NOMO-1 (cell line): Measurements from ENCODE around the gene CRB1.

ENCODE experiments used
- DNase-seq, 2 experiments: peaks; one replicate each; lab custom pipeline; 2025; ENCODE audit not compliant: unreplicated experiment in 2 of 2; lab: John Stamatoyannopoulos, UW

Gene CRB1

GRCh38 chr1:197302775-197303174 is 34.7 kb downstream of the CRB1 start:
- DNase-seq, result no peak

- no peak for DNase-seq
Observed at GRCh38 chr1:197303463-197303862, 35.4 kb downstream of the CRB1 start.

GRCh38 chr1:197304638-197305200 is 36.7 kb downstream of the CRB1 start:
- DNase-seq, result no peak

- DNase-seq, result no peak
Observed at GRCh38 chr1:197305925-197306324, 37.9 kb downstream of the CRB1 start.

DNA sequence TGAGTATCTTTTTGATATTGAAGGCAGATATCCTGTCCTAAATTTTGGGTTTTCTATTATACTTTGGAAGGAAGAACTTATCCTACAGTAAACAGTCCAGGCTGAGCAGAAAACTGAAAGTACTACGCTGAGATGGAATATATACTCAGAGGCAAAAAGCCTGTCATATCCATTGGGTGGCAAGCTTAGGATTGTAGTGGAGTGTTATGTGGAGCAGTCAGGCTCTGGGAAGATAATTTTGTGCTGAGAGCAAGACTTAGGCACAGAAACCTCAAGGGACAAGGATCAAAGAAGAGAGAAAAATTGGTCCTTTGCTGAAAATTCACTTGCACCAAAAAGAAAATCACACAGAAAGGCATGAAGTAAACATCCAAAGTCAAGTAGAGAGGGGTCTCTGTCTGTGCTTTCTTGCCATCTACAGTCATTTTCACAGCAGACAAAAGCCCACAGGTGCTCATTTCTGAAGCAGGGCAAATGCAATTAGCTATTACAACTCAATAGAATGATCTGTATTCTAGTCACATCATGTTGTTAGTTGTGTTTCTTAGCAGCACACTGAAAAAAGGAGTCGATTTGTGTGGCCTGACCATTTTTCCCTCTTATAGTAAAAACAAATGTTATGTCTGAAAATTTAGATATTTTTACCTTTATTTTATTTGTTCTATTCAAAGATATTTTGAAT is 38.5 kb downstream of the CRB1 start:
- DNase-seq, result no peak

DNA sequence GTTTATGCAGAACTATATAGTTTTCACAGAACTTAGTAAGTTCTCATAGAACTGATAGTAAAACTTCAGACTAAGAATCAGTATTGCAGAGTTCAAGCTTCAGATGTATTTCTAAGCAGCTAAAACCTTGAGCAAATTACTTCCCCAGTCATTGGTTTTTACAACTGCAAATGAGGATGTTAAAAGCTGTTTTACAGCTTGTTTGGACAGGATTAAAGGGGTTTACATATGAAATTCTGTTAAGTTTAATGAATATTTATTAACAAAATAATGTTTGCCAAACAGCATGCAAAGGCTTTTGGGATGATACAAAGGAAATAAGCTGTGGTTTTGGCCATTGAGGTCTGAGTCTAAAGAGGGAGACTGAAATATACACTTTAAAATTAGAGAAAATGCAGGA is 39.1 kb downstream of the CRB1 start:
- DNase-seq, result no peak

DNA sequence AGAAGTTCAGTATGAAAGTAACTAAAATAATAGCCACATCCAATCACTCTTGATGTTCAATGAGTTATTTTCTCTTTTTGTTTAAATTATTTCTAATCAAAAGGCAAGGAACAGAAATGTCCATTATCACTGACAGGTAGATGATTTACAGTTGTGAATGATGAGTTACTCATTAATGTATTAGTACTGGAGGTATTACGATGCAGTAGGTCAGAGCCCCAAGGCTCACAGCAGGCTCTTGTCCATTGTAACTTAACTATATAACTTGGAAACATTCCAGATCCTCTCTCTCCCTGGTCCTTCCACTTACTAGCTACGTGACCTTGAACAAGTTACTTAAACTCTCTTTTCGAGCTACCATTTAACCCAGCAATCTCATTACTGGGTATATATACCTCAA is 39.5 kb downstream of the CRB1 start:
- no peak for DNase-seq

DNA sequence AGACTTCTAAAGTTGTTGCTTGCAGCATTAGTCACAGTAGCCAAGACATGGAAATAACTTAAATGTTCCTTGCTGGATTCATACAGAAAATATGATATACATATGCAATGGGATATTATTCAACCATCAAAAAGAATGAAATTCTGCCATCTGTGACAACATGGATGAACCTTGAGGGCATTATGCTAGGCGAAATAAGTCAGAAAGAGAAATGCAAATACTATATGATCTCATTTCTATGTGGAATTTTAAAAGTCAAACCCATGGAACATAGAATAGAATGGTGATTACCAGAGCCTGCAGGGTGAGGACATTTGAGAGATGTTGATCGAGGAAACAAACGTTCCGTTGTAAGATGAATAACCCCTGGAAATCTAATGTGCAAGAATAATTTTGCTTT is 43.0 kb downstream of the CRB1 start:
- DNase-seq, result no peak

DNA sequence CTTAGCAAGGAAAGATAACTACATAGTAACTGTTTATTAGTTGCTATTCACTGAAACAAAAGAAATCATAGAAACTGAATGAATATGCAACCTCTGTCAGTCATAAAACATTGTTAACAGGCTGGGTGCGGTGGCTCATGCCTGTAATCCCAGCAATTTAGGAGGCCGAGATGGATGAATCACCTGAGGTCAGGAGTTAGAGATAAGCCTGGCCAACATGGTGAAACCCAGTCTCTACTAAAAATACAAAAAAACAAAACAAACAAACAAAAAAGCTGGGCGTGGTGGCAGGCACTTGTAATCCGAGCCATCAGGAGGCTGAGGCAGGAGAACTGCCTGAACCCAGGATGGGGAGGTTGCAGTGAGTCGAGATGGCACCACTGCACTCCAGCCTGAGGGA is 44.1 kb downstream of the CRB1 start:
- no peak for DNase-seq

GRCh38 chr1:197313713-197314112 is 45.7 kb downstream of the CRB1 start:
- no peak for DNase-seq

DNA sequence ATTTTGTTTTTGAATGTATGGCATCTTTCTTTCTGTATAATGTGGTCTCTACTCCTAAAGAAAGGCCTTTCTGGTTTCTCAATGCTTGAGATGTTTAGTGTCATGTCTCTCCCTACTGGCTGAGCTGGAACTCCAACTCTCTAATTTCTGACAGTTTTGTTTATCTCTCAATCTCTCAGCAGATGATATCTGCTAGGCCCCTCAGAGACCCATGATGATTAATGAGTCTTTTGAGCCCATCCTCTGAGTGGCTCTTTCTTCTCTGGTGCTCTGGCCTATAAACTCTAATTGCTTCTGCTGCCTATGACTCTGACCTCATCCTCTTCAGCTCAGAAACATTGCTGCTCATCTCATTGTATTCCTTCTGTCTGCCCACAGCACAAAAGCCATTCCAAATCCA is 46.6 kb downstream of the CRB1 start:
- DNase-seq, result no peak

GRCh38 chr1:197319631-197320030 is 51.6 kb downstream of the CRB1 start:
- DNase-seq, result no peak

GRCh38 chr1:197320991-197321531 is 53.0 kb downstream of the CRB1 start:
- no peak for DNase-seq

- no peak for DNase-seq
Observed at GRCh38 chr1:197321811-197322210, 53.8 kb downstream of the CRB1 start.

DNA sequence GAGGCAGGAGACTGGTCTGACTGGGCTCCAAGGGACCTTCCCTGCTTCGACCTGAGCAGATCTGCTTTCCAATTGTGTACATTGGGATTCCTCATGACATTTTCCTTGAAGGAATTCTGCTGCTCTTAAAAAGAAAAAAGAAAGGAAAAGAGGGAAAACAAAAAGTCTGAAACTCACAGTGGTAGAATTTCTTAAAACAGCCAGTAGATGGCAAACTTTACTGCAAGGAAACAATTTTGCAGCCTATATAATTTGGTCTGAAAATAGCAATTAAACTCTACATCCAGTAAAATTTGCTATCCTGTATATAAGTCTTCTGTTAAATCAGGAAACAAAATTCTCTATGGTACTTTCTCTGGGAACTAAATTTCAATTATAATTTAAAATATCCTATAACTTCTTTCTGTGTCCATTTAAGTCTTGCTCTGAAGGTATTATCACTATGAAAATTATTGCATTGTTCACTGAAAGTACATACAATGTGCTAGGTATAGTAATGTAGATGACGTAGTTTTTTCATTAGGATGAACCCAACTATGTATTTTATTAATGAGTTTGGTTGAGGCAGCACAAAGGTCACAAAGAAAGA is 59.8 kb downstream of the CRB1 start:
- DNase-seq, result peak in 1 of 2 experiments; percentile 28

DNA sequence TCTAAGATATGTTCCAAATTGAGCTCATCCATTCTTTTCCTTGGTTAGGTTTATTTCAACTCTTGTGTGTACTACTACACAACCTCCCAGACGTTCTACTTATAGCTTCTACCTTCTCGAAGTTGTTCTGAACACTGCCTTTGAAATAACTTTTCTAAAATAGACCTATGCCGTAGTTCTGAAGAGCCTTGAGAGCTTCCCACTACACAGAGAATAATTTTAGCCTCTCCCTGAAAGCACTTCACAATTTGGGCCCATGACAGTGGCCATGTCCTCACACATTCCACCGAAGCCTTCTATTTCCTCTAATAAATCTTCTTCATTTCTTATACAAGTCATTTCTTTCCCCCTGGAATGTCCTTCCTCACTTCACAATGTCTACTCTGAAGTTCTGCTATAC is 62.2 kb downstream of the CRB1 start:
- no peak for DNase-seq

GRCh38 chr1:197331565-197331964 is 63.5 kb downstream of the CRB1 start:
- DNase-seq, result no peak

DNA sequence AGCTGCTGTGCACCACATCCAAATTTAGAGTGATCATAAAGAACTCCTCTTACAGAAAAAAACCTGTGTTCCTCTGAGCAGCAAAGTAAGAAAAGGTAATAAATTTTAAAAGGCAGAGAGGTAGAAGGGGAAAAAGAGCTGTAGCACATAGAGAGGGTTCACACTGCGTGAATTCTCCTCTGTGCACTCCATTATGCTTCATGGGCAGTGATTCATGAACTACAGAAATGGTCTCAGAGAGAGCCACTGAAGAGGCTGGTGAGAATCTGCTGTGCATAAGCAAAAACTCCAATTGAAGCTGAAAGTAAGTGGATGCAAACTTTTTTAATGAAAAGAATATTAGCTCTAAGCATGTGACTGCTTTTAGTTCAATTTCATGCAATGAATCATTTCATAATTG is 65.0 kb downstream of the CRB1 start:
- DNase-seq, result no peak

DNA sequence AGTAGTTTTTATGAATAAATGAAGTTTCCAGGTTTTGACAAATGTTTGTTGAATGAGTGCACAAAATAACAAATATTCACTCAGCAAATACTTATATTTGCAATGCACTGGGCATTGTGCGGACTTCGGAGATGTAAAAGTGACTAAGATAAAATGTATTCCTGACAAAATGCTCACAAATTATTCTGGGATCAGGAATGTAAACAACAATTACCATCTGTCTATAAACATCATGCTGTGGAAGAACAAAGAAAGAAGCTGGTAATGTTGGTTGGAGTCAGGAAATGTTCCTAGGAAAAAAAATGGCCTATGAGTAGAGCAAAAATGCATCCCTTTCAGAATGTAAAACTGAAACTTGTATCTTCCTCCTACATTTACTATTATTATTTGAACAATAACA is 68.5 kb downstream of the CRB1 start:
- no peak for DNase-seq

DNA sequence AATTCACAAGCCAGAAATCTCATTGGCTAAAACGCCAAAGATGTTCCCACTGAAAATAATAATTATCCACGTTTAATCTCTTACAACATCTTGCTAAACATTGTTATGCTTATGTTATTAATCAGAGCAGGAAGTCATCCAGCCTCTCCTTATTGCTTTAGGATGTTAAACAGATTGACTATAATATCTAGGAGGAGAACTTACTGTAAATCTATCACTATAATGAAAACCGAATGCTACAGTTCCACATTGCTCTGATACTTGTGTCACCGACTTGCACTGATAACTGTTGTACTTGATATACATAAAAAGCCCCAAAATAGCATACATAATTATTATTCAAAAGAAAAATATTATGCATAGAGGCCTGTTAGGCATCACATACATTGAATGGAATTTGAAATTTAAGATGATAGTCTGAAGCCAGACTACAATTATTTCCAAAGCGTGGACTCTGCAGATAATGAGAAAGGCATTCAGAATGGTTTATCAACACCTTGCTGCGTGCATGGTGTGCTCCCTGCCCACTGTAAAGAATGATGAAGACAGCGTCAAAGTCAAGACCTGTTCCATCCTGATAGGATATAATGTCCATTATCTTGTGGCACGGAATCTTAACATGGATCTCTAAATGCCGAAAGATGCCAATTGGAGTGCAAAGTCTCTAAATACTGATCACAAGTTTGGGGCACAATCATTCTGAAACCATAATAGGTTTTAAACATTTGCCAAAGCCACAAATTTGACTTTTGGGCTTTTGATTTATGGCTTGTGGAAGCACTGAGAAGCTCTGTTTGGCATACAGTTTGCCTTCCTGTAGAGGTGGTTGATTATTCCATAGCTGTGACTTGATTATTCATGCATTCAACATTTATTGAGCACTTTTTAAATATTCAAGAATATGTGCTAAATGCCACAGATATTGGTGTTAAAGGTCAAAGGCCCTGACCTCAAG is 71.3 kb downstream of the CRB1 start:
- DNase-seq, result no peak

DNA sequence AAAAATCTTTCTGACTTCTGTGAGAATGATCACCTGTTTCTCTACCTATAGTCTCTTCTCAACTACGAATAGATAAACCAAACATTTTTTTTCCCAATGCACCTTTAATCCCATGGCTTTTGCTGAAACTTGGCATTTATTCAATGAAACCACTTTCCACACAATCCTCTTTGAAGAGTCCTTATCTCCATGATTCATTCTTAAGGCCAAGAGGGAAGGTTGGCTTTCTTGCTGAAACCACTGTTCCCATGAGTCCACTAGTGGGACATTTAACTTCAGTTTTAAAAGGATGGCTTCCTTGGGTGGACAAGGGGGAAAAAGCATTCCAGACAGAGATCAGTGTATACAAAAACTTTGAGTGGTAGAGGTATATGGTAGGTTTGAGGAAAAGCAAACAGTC is 73.6 kb downstream of the CRB1 start:
- no peak for DNase-seq
